ENCODE data around the gene ABCC4.

Gene ABCC4

GRCh38 chr13:94992036-94992960, 309.0 kb downstream of the ABCC4 start:
- DNase-seq (ENCODE audit: low read depth in 2 of 2) = no peak

DNA sequence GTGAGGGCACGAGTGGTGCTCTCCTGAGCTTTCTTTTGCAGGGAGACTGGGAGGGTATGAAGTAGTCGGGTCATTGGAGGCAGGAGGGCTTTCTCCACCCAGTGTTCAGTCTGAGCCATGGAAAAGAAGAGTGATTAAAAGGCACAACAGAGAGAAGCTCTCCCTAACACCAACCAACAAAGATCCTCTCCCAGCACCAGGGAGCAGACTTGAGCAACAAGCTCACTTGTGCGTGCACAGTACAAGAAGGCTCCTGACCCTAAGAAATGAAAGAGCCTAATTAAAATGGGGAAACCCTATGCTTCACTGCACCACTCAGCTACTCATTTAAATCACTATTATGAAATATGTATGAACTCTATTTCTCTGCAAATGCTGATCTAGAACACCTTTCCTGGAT, 312.6 kb downstream of the ABCC4 start:
- DNase-seq (ENCODE audit: low read depth in 2 of 2) = no peak

DNA sequence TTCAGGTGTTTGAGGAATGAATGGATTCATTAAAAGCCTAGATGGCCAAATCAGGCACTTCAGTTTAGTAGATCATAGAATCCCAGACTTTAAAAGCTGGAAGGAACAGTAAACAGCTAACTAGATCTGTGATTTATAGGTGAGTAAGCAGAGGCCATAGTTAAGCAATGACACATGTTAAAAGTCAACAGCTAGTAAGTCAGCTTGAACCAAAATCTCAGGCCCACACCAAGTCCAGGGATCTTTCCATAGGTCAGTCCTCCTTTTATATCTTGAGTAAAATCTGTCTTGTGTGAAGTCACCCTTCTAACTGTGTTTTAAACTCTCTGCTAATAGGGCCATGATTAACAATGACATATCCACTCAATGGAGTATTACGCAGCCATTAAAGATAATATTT, 313.4 kb downstream of the ABCC4 start:
- DNase-seq (ENCODE audit: low read depth in 2 of 2) = no peak

GRCh38 chr13:94987081-94987480, 314.2 kb downstream of the ABCC4 start:
- DNase-seq (ENCODE audit: low read depth in 2 of 2) = no peak

DNA sequence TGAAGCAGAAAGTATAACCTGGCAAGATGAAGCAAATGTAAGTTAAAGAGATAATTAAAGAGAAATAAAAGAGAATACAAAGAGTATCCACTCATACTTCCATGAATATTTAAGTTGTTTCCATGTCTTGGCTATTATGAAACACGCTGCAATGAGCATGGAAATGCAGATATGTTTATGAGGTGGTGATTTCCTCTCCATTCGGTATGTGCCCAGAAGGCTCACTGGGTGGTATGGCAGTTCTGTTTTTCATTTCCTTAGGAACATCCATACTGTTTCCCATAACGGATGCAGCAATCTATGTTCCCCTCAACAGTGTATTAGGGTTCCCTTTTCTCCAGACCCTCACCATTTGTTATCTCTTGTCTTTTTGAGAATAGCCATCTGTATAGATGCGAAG, 316.3 kb downstream of the ABCC4 start:
- DNase-seq (ENCODE audit: low read depth in 2 of 2) = no peak

DNA sequence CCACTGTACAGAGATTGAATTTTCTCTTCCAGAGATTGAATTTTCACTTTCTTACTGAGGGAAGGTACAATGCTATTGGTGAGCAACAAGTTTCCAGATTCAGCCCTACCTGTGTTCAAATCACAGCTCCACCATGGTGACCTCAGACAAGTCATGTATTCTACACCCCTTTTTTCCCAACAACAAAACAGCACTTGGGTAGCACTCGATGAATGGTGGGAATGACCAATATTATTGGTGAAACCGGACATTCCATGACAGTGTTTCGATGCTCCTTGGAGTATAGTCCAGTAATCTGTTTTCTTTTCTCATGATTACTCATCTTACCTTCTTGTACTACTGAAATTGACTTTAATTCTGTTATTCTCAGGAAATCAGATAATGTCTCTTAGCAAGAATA, 322.7 kb downstream of the ABCC4 start:
- no peak for DNase-seq (ENCODE audit: low read depth in 2 of 2)

- no peak for DNase-seq (ENCODE audit: low read depth in 2 of 2)
These were observed 327.0 kb downstream of the ABCC4 start for GRCh38 chr13:94974015-94974951.

- DNase-seq (ENCODE audit: low read depth in 2 of 2) = no peak
These were observed 329.0 kb downstream of the ABCC4 start for GRCh38 chr13:94972262-94972661.

Measured in stimulated activated CD8-positive, alpha-beta memory T cell treated with anti-CD3 and anti-CD28 coated beads, Interleukin-15, amount 100 ng/mL, for 48 hours (primary cell).